Measurements from ENCODE around the gene MDK. TPM values are rescaled to one million over a fixed set of nuclear protein-coding genes. Genes with fewer than 3 reads are reported as not detected.

MDK gene
- total and polyA plus RNA-seq, 2 donors (not counting 3 experiments of a cell fraction or from before 2014, with no cell fraction given): 331 to 893 TPM

- intact Hi-C loops (cut with micrococcal nuclease): no loop called here
- Histone ChIP-seq H3K9me3 (replicated peaks; ENCODE audit: control insufficient read depth, insufficient read depth, low read length) (no peaks in the 10 kb centered on the region), H2AFZ (ENCODE audit: low read depth, low read length) (no peak overlapping the region), H3K27ac (ENCODE audit: insufficient read depth, low read depth, low read length) (no peak overlapping the region), H3K4me1 (ENCODE audit: control insufficient read depth, extremely low read depth, insufficient read depth, low read length) (no peaks in the 10 kb centered on the region), H3K79me2 (ENCODE audit: control insufficient read depth, insufficient read depth, low read length) (no peaks in the 10 kb centered on the region), H3K9me1 (replicated peaks; ENCODE audit: control insufficient read depth, extremely low read depth, insufficient read depth, low read length) (no peaks in the 10 kb centered on the region), H3K27me3 (ENCODE audit: control insufficient read depth in 2 of 2, insufficient read depth in 2 of 2, low read length in 2 of 2) (no peaks in the 10 kb centered on the region), H4K20me1 (replicated peaks; ENCODE audit: control insufficient read depth, extremely low read depth, insufficient read depth, low read length) (no peaks in the 10 kb centered on the region), H3K9ac (replicated peaks; ENCODE audit: extremely low read depth, insufficient read depth, low read length) (no peak overlapping the region), H3K36me3 (ENCODE audit: control insufficient read depth in 2 of 2, extremely low read depth in 1 of 2, insufficient read depth in 2 of 2, low read length in 2 of 2) (peaks cover 3 to 47% of the 10 kb centered on the region in 2 experiments), H3K4me3 (replicated peaks in 1 of 3; ENCODE audit: insufficient read depth in 1 of 3, low read depth in 1 of 3, low read length in 3 of 3) (no peak overlapping the region), H3K4me2 (ENCODE audit: insufficient read depth, low read length) (no peak overlapping the region)
- dilution Hi-C loops (cut with MboI; ENCODE audit: extremely low pct_ligation_motif_present, low sequenced_read_pairs): no loop called here
- TF ChIP-seq JUN (IDR thresholded peaks at IDR 0.05; ENCODE audit: borderline replicate concordance, insufficient read depth, insufficient read length, low read depth) (no peak), GATA2 (IDR thresholded peaks at IDR 0.05; ENCODE audit: insufficient read depth, insufficient read length, low read depth, low read length) (no peak), FOS (IDR thresholded peaks at IDR 0.05; ENCODE audit: borderline replicate concordance, insufficient read depth, low read length) (no peak), CTCF (IDR thresholded peaks at IDR 0.05; ENCODE audit: extremely low read depth in 1 of 2, insufficient read depth in 1 of 2, low read depth in 1 of 2, low read length in 2 of 2) (no peak)
- CTCF ChIA-PET: no interaction called here
- no peak for FAIRE-seq
- POLR2A ChIA-PET: no interaction called here
- no TSS peak for BruUV-seq (replicated peaks)
- no peak for DNase-seq (ENCODE audit: low read depth, low spot score)
Measured at GRCh38 chr11:46374815-46375214, 6.7 kb upstream of the MDK start.

DNA sequence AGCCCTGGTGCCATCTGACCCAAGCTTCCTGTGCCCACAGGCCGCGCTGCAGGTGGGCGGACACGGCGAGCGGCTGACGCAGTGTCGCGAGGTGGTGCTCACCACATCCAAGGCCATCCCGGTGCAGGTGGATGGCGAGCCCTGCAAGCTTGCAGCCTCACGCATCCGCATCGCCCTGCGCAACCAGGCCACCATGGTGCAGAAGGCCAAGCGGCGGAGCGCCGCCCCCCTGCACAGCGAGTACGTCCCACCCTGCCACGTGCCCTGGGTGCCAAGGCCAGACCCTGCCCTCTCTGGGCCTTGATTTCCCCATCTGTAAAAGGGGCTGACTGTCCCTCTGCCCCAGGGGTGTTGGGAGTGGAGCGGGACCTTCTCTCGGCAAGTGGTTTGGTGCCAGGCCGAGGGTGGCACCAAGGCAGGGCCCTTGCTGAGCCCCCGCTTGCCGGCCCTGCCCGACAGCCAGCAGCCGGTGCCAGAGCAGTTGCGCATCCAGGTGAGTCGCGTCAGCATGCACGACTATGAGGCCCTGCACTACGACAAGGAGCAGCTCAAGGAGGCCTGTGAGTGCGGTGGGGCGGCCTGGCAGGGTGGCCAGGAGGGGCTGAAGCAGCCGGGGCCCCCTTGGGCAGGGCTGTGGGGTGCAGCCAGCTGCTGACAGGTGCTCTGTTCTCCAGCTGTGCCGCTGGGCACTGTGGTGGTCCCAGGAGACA, 5.9 kb upstream of the MDK start:
- FAIRE-seq (no peak), DNase-seq (ENCODE audit: low read depth, low spot score) (no peak)
- Histone ChIP-seq H3K4me1 (ENCODE audit: control insufficient read depth, extremely low read depth, insufficient read depth, low read length) (peaks cover 2% of the 10 kb centered on the region), H3K27me3 (ENCODE audit: control insufficient read depth in 2 of 2, insufficient read depth in 2 of 2, low read length in 2 of 2) (no peaks in the 10 kb centered on the region), H3K27ac (ENCODE audit: insufficient read depth, low read depth, low read length) (no peak overlapping the region), H3K4me2 (ENCODE audit: insufficient read depth, low read length) (no peak overlapping the region), H3K9me1 (replicated peaks; ENCODE audit: control insufficient read depth, extremely low read depth, insufficient read depth, low read length) (no peaks in the 10 kb centered on the region), H3K79me2 (ENCODE audit: control insufficient read depth, insufficient read depth, low read length) (no peaks in the 10 kb centered on the region), H3K9ac (replicated peaks; ENCODE audit: extremely low read depth, insufficient read depth, low read length) (no peak overlapping the region), H3K4me3 (replicated peaks in 1 of 3; ENCODE audit: insufficient read depth in 1 of 3, low read depth in 1 of 3, low read length in 3 of 3) (no peak overlapping the region), H2AFZ (ENCODE audit: low read depth, low read length) (no peak overlapping the region), H3K9me3 (replicated peaks; ENCODE audit: control insufficient read depth, insufficient read depth, low read length) (no peaks in the 10 kb centered on the region), H3K36me3 (ENCODE audit: control insufficient read depth in 2 of 2, extremely low read depth in 1 of 2, insufficient read depth in 2 of 2, low read length in 2 of 2) (peaks cover 3 to 43% of the 10 kb centered on the region in 2 experiments), H4K20me1 (replicated peaks; ENCODE audit: control insufficient read depth, extremely low read depth, insufficient read depth, low read length) (no peaks in the 10 kb centered on the region)
- ChIA-PET CTCF (interaction anchor here (0.8 to 1.6 kb wide), 4 partner anchors 16 to 27 kb away, joined by 3 to 5 read pairs (median 4); partner anchors contain the start of gene CHRM4), POLR2A (no interaction called here)
- no peak for TF ChIP-seq CTCF (IDR thresholded peaks at IDR 0.05; ENCODE audit: extremely low read depth in 1 of 2, insufficient read depth in 1 of 2, low read depth in 1 of 2, low read length in 2 of 2)
- TF ChIP-seq GATA2 (IDR thresholded peaks at IDR 0.05; ENCODE audit: insufficient read depth, insufficient read length, low read depth, low read length): no peak
- no peak for TF ChIP-seq MAX (IDR thresholded peaks at IDR 0.05; ENCODE audit: insufficient read depth, insufficient read length)
- TF ChIP-seq FOS (IDR thresholded peaks at IDR 0.05; ENCODE audit: borderline replicate concordance, insufficient read depth, low read length): no peak
- no peak for TF ChIP-seq MYC (IDR thresholded peaks at IDR 0.05; ENCODE audit: low read depth, low read length)
- no peak for TF ChIP-seq POLR2A (IDR thresholded peaks at IDR 0.05; ENCODE audit: low read depth, low read length)
- no peak for TF ChIP-seq POLR2AphosphoS5 (IDR thresholded peaks at IDR 0.05; ENCODE audit: insufficient read depth, low read depth, low read length)
- TF ChIP-seq EZH2 (IDR thresholded peaks at IDR 0.05; ENCODE audit: borderline replicate concordance, low read depth, low read length, severe bottlenecking): no peak
- TF ChIP-seq JUN (IDR thresholded peaks at IDR 0.05; ENCODE audit: borderline replicate concordance, insufficient read depth, insufficient read length, low read depth): no peak
- intact Hi-C loops (cut with micrococcal nuclease) (no loop called here), dilution Hi-C loops (cut with MboI; ENCODE audit: extremely low pct_ligation_motif_present, low sequenced_read_pairs) (no loop called here)
- no TSS peak for BruUV-seq (replicated peaks)
